Ecto neural progenitor cell (in vitro differentiated cells): ENCODE data around the gene COL15A1.

ENCODE experiments used
- DNase-seq: peaks from one replicate; pipeline ENCODE4 v3.0.0-alpha.2; 2018; ENCODE audit warnings: low spot score

The COL15A1 gene

DNA sequence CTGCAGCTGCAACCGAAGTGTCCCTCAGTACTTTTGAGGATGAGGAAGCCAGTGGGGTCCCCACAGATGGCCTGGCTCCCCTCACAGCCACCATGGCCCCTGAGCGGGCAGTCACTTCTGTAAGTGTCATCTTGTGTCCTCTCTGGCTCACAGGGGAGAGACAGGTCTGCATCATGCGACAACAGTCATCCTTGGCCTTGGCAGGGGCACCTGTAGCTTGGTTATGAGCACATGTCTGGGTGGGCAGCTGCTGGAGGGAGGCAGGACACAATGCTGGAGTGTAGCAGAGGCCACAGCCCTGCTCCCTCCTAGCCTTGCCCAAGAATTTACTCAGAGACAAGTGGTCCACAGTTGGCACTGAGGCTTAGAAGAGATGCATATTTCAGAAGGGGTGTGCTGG, 71.7 kb downstream of the COL15A1 start:
- DNase-seq: peak; percentile 18

- DNase-seq: peak; percentile 15
Measured at GRCh38 chr9:99015890-99016289, 72.2 kb downstream of the COL15A1 start.

GRCh38 chr9:99016681-99017387, 73.1 kb downstream of the COL15A1 start:
- peak; percentile 21 for DNase-seq

GRCh38 chr9:99018653-99019052, 74.9 kb downstream of the COL15A1 start:
- DNase-seq: no peak

DNA sequence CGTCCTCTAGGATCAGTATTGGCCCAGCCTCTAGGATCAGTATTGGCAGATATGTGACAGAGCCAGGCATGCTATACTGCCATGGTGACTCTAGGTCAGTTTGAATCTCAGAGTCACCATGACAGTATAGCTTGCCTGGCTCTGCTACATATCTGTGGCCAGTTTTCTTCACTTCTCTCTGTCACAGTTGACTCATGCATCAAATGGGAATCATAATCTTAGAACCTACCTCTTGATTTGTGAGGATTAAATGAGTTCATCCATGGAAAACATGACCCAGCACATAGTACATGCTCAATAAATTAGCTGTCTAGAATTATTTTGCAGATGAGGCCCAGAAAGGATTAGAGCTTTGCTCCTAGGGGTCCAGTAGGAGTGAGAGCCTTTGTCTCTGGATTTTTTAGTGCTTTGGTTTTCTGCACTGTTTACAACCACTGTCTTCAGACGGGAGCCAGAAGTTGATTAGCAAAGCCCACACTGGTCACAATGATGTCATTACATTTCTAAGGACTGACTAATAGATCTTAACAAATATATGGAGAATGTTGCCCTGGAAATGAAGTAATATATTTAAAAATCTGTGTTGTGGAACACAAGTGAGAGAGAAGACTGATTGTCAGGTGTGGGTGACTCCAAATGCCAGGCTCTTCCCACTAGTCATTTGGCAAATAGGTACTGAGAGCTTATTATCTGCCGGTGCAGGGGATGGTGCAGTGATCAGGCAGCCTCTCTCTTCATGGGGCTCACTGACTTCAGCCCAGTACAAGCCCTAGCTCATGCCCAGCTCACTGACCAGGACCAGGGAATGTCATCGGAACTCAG, 76.0 kb downstream of the COL15A1 start:
- peak; percentile 23 for DNase-seq

DNA sequence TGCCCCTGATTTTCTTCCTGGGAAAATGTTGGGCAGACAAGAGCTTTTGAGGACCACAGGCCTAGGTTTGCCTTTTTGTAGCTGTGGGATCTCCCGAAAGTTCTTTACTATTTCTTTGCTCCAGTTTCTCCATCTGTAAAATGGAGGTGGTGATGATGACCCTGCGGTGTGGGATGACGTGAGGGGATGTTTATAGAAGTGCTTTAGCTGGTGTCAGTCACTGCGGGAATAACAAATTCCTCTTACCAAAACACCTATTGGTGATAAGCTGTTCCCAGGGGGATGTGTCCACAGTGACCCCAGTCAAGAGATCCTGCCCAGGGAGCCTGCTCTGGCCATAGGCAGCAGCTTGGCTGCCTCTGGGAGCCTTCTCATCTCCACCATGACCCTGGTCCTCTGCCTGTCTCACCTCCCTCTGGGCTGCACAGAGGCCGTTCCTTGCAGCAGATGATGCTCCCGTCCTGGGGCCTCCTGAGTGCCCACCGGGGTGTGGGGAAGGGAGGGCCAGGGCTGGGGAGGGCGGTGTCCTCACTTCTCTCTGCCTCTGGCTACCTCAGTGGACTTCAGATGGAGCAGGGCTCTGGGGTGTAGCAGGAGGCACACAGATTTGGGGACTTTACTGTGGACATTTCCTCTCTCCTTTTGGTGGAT, 77.2 kb downstream of the COL15A1 start:
- peak; percentile 36 for DNase-seq

- peak; percentile 19 for DNase-seq
Measured at GRCh38 chr9:99021512-99021911, 77.8 kb downstream of the COL15A1 start.

GRCh38 chr9:99023231-99023630, 79.5 kb downstream of the COL15A1 start:
- DNase-seq: peak; percentile 28

DNA sequence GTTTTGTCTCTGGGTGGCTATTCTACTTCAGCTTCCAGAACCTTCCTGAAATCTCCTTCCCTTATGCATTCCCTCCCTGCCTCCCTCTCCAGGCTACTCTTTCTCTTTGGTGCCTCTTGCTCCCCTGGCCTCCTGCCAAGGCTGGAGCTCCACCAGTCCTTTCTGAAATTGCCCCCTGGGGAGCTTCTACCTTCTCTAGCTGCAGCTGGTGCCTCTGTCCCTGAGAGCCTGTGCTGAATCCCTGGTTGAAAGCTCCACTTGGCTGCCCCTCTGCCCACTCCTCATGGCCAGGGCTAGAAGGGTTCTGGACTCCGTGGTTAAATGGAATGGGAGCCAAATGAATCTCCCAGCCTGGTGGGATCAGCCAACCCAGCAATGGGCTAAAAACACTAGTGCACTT, 80.1 kb downstream of the COL15A1 start:
- DNase-seq: peak; percentile 36

DNA sequence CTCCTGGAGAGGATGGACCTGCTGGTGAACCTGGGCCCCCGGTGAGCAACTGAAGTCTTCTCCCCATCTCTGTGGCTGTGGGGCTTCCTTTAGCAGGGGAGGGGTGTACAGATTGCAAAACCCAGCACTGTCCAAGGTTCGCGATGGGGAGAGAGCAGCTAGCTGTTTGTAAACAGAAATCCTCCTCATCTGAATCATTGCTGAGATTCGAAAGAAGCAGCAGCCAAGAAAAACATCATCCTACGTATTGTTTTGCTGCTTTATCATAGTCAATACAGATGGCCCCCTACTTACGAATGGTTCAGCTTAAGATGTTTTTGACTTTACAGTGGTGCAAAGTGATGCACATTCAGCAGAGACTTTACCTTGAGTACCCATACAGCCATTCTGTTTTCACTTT, 81.3 kb downstream of the COL15A1 start:
- peak; percentile 20 for DNase-seq

DNA sequence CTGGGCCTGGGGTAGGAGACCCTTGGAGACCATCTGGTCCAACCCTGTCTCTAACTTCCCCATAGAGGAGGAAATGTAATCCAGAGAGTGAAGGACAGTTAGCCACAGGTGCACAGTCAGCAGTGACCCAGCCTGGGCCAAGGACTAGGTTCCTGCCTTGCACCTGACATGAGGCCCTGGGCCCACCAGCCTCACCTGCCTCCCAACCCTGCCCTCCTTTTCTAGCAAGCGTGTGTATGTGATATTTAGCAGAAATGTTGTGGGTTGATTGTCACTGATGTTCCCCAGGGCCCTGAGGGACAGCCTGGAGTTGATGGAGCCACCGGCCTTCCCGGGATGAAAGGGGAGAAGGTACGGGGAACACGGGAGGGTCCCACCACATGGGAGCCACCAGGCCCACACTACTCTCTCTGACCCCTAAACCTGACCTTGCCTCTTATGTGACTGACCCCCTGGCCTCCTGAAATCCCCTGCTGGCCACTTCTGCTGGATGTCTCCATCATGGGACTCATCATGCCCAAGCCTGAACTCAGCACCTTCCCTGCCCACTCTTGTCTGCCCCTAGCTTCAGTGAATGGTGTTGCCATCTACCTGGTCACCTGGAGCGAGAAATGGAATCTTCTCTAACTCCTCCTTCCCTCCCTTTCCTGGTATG, 82.0 kb downstream of the COL15A1 start:
- peak; percentile 14 for DNase-seq

- peak; percentile 18 for DNase-seq
Measured at GRCh38 chr9:99026271-99026955, 82.7 kb downstream of the COL15A1 start.

DNA sequence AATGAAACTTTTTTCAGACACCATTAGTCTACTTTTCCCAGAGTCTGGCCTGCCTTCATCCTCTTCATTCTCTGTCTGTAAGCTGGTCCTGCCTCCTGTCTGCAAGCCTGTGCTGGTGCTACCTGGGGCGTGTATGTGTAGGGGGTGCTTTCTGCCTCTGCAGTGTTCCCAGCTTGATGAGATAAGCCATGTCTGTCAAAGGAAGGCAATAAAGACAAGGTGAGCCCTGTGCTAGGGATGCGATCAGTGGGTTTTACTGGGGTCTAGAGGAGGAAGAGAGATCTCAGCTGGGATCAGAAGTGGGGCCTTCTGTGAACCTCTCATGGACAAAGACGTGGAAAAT, 83.2 kb downstream of the COL15A1 start:
- DNase-seq: peak; percentile 10

- DNase-seq: no peak
Measured at GRCh38 chr9:99027443-99027842, 83.7 kb downstream of the COL15A1 start.

DNA sequence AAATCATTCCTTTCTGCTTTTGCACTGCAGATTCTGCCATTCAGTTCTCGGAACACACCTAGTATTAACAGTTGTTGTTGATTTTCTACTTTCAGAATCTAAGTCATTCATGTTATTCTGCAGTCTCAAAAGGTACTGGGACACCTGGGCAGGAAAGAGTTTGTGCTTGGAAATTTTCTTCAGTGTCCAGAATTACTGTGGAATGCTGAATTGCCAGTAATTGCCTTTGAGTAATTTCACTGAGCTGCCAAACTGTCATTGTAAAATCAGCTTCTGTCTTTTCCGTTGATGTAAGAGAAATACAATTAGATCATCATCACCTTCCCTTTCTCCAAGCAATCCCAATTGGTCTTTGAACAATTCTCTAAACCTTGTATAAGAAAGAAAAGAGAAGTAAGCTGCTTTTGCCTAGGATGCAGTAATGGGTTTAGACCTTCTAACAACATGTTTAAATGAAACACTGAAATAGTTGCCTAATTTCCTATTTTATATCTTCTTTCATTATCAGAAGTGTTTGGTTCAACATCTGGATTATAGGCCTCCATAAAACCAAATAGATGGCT, 85.5 kb downstream of the COL15A1 start:
- no peak for DNase-seq

DNA sequence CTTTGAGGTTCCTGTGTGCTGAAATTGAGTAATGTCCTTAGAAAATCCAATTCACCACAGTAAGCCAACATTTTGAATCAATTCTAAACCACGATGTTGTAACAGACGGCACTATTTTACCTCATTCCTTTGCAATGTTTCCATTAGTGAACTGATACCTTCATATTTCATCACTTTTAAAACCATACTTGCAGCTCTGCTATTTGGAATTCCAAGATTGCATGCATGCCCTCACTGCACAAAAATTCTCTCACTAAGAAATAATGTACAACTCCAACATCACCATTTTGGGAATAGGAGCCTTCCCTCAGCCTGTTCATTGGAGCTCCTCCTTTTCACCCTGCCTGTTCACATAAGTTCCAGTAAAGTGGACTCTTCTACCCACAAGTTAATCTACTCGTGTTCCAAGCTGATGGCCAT, 86.4 kb downstream of the COL15A1 start:
- peak; percentile 8 for DNase-seq

DNA sequence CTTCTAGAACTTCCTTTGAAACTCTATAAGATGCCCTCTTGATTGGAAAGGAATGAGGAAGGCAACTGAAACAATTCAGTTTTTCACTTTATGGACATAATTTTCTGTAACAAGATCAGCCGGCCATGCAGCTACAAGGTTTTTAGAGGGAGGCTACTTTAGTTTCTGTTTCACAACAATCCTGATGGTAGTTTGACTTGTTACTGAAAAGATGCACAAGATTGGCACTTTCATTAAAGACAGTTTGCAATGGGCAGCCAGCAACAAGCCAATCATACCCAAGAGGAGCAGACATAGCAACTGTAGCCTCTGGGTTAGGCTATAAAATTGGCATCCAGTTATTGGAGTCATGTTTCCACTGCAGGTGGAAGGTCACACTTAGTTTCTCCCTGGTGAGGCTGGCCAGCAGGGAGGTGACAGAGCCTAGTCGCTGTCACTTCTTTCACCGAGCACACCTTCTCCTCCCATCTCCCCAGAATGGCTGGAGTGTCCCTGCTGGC, 87.0 kb downstream of the COL15A1 start:
- peak; percentile 3 for DNase-seq

GRCh38 chr9:99031319-99031718, 87.6 kb downstream of the COL15A1 start:
- peak; percentile 19 for DNase-seq

DNA sequence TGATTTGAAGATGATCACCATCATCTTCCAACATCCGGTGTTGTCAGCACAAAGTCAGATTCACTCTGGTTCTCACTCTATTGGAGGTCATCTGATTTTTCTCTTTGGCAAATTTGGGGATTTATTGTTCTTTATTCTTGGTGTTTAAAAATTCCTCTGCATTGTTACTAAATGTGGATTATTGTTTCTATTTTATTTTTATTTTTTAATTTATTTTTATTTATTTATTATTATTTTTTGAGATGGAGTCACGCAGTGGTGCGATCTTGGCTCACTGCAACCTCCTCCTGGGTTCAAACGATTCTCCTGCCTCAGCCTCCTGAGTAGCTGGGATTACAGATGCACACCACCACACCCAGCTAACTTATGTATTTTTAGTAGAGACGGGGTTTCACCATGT, 88.3 kb downstream of the COL15A1 start:
- DNase-seq: no peak

- DNase-seq: peak; percentile 7
Measured at GRCh38 chr9:99034149-99034548, 90.4 kb downstream of the COL15A1 start.

GRCh38 chr9:99035313-99035712, 91.6 kb downstream of the COL15A1 start:
- DNase-seq: no peak
